Measurements from ENCODE around the gene WDR62.

GRCh38 chr19:36051637-36052036 is 3.1 kb upstream of the WDR62 start:
- TF ChIP-seq, protein P1, sequence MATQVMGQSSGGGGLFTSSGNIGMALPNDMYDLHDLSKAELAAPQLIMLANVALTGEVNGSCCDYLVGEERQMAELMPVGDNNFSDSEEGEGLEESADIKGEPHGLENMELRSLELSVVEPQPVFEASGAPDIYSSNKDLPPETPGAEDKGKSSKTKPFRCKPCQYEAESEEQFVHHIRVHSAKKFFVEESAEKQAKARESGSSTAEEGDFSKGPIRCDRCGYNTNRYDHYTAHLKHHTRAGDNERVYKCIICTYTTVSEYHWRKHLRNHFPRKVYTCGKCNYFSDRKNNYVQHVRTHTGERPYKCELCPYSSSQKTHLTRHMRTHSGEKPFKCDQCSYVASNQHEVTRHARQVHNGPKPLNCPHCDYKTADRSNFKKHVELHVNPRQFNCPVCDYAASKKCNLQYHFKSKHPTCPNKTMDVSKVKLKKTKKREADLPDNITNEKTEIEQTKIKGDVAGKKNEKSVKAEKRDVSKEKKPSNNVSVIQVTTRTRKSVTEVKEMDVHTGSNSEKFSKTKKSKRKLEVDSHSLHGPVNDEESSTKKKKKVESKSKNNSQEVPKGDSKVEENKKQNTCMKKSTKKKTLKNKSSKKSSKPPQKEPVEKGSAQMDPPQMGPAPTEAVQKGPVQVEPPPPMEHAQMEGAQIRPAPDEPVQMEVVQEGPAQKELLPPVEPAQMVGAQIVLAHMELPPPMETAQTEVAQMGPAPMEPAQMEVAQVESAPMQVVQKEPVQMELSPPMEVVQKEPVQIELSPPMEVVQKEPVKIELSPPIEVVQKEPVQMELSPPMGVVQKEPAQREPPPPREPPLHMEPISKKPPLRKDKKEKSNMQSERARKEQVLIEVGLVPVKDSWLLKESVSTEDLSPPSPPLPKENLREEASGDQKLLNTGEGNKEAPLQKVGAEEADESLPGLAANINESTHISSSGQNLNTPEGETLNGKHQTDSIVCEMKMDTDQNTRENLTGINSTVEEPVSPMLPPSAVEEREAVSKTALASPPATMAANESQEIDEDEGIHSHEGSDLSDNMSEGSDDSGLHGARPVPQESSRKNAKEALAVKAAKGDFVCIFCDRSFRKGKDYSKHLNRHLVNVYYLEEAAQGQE (IDR thresholded peaks at IDR 0.05; ENCODE audit: insufficient read depth in 1 of 2, low read depth in 2 of 2, low read length in 1 of 2) = no peak
- TF ChIP-seq, protein P2, sequence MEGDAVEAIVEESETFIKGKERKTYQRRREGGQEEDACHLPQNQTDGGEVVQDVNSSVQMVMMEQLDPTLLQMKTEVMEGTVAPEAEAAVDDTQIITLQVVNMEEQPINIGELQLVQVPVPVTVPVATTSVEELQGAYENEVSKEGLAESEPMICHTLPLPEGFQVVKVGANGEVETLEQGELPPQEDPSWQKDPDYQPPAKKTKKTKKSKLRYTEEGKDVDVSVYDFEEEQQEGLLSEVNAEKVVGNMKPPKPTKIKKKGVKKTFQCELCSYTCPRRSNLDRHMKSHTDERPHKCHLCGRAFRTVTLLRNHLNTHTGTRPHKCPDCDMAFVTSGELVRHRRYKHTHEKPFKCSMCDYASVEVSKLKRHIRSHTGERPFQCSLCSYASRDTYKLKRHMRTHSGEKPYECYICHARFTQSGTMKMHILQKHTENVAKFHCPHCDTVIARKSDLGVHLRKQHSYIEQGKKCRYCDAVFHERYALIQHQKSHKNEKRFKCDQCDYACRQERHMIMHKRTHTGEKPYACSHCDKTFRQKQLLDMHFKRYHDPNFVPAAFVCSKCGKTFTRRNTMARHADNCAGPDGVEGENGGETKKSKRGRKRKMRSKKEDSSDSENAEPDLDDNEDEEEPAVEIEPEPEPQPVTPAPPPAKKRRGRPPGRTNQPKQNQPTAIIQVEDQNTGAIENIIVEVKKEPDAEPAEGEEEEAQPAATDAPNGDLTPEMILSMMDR (IDR thresholded peaks at IDR 0.05) = peak; percentile 39
- no peak for TF ChIP-seq POLR2AphosphoS5 (IDR thresholded peaks at IDR 0.05; ENCODE audit: low read depth, low read length)
